Fibroblast of lung (primary cell): ENCODE results near the gene PLP1. TPM values are rescaled to one million over a fixed set of nuclear protein-coding genes. Genes with fewer than 3 reads are reported as not detected.

Experiments
- DNase-seq, 2 donors: peaks; one replicate each; pipeline versions ENCODE4 v3.0.0 to v3.0.0-alpha.2; 2010; ENCODE audit warnings: low read depth in 2 of 2
- H2AFZ ChIP-seq: 2 replicates; pipeline ENCODE4 v1.5.1; 2012; ENCODE audit warnings: low read length, control low read depth, inconsistent platforms
- H3K27ac ChIP-seq: 2 replicates; pipeline ENCODE4 v1.5.1; 2011; ENCODE audit warnings: low read length, control low read depth; ENCODE audit not compliant: insufficient read depth
- H3K27me3 ChIP-seq: 2 replicates; pipeline ENCODE4 v1.5.1; 2011; ENCODE audit warnings: mild to moderate bottlenecking, low read length; ENCODE audit not compliant: control insufficient read depth, insufficient read depth
- H3K36me3 ChIP-seq: 2 replicates; pipeline ENCODE4 v1.5.1; 2011; ENCODE audit warnings: low read length; ENCODE audit not compliant: control insufficient read depth, insufficient read depth
- H3K4me1 ChIP-seq: 2 replicates; pipeline ENCODE4 v1.5.1; 2011; ENCODE audit warnings: low read length; ENCODE audit not compliant: control insufficient read depth, insufficient read depth; ENCODE audit errors: extremely low read depth
- H3K4me2 ChIP-seq: 2 replicates; pipeline ENCODE4 v1.5.1; 2011; ENCODE audit warnings: low read length, control low read depth; ENCODE audit not compliant: insufficient read depth; ENCODE audit errors: extremely low read depth
- H3K4me3 ChIP-seq, 4 experiments: fragments of 200-600 bp in 1 of 4; sonication (generic) in 1 of 4; replicated peaks in 1 of 4; 2 replicates each; pipeline ENCODE4 v1.5.1; 2011 to 2016; ENCODE audit warnings: low read length in 4 of 4, low read depth in 3 of 4, mild to moderate bottlenecking in 3 of 4, control low read depth in 2 of 4, inconsistent platforms in 1 of 4, mixed read lengths in 1 of 4; ENCODE audit not compliant: insufficient read depth in 1 of 4; ENCODE audit errors: control extremely low read depth in 1 of 4
- H3K79me2 ChIP-seq: 2 replicates; pipeline ENCODE4 v1.5.1; 2012; ENCODE audit warnings: mild to moderate bottlenecking, low read length, inconsistent platforms; ENCODE audit not compliant: control insufficient read depth, insufficient read depth
- H3K9ac ChIP-seq: 2 replicates; pipeline ENCODE4 v1.5.1; 2011; ENCODE audit warnings: mild to moderate bottlenecking, low read length, control low read depth; ENCODE audit not compliant: insufficient read depth
- H3K9me3 ChIP-seq: 2 replicates; pipeline ENCODE4 v1.5.1; 2012; ENCODE audit warnings: low read depth, low read length; ENCODE audit not compliant: control insufficient read depth, insufficient read depth
- H4K20me1 ChIP-seq: 2 replicates; pipeline ENCODE4 v1.5.1; 2011; ENCODE audit warnings: low read length; ENCODE audit not compliant: control insufficient read depth, insufficient read depth; ENCODE audit errors: extremely low read depth
- CTCF ChIP-seq, 2 donors: IDR thresholded peaks in 1 of 2; conservative IDR thresholded peaks in 1 of 2; 1 replicate in 1 of 2; 2 replicates in 1 of 2; pipeline ENCODE4 v1.5.1; 2011 to 2012; ENCODE audit warnings: low read length in 2 of 2, control low read depth in 1 of 2, inconsistent platforms in 1 of 2, low read depth in 1 of 2, mild to moderate bottlenecking in 1 of 2
- EZH2 ChIP-seq: IDR thresholded peaks from 2 replicates; pipeline ENCODE4 v1.5.1; 2012; ENCODE audit warnings: low read length, control low read depth, mild to moderate bottlenecking; ENCODE audit errors: missing control alignments
- polyA plus RNA-seq, 2 donors: library from polyadenylated mRNA; depleted of rRNA in 1 of 2; stranded (reverse) in 1 of 2; unstranded in 1 of 2; fragments of >200 nt; gene quantifications; 2 replicates each; pipeline ENCODE4 v1.2.1, GENCODE V29; 2011 to 2012; ENCODE audit warnings: missing spikeins in 1 of 2
- total RNA-seq: library from RNA; depleted of rRNA; stranded (reverse); fragments of >200 nt; gene quantifications from 2 replicates; pipeline ENCODE4 v1.2.1, GENCODE V29; 2014

Gene PLP1
- total and polyA plus RNA-seq, 2 donors (not counting 1 experiment from before 2014, with no cell fraction given), result 0.17 TPM

- peaks cover 5% of the 10 kb centered on the region for H3K27me3 ChIP-seq
- no peaks in the 10 kb centered on the region for H3K4me1 ChIP-seq
- TF ChIP-seq CTCF (conservative IDR thresholded peaks at IDR 0.05 in 1 of 2, IDR thresholded peaks at IDR 0.05 in 1 of 2; ENCODE audit: low read depth in 1 of 2, low read length in 2 of 2) (no peak), EZH2 (no peak)
- no peak overlapping the region for H3K4me3 ChIP-seq
- no peaks in the 10 kb centered on the region for H4K20me1 ChIP-seq
- no peak overlapping the region for H3K4me2 ChIP-seq
- H3K79me2 ChIP-seq, result no peaks in the 10 kb centered on the region
- no peak overlapping the region for H2AFZ ChIP-seq
- H3K27ac ChIP-seq, result no peak overlapping the region
- no peaks in the 10 kb centered on the region for H3K9me3 ChIP-seq
- no peaks in the 10 kb centered on the region for H3K36me3 ChIP-seq
- H3K9ac ChIP-seq, result no peak overlapping the region
- no peak for DNase-seq
Observed at GRCh38 chrX:103773445-103773844, 3.2 kb upstream of the PLP1 start.

- Histone ChIP-seq H3K9ac (no peak overlapping the region), H3K4me3 (no peak overlapping the region), H3K36me3 (no peaks in the 10 kb centered on the region), H3K4me1 (no peaks in the 10 kb centered on the region), H3K4me2 (no peak overlapping the region), H4K20me1 (no peaks in the 10 kb centered on the region), H3K27ac (no peak overlapping the region), H3K79me2 (no peaks in the 10 kb centered on the region), H3K27me3 (peaks cover 9% of the 10 kb centered on the region), H3K9me3 (no peaks in the 10 kb centered on the region), H2AFZ (no peak overlapping the region)
- DNase-seq, result peak; percentile 25 to 74
- TF ChIP-seq EZH2 (no peak), CTCF (conservative IDR thresholded peaks at IDR 0.05 in 1 of 2, IDR thresholded peaks at IDR 0.05 in 1 of 2; ENCODE audit: low read depth in 1 of 2, low read length in 2 of 2) (peak; percentile 41 to 59)
Observed at GRCh38 chrX:103774070-103774642, 2.5 kb upstream of the PLP1 start.

- DNase-seq, result peak in 1 of 2 donors; percentile 33
- Histone ChIP-seq H3K36me3 (no peaks in the 10 kb centered on the region), H3K79me2 (no peaks in the 10 kb centered on the region), H4K20me1 (no peaks in the 10 kb centered on the region), H3K27ac (no peak overlapping the region), H3K27me3 (peaks cover 11% of the 10 kb centered on the region), H3K4me2 (no peak overlapping the region), H2AFZ (no peak overlapping the region), H3K9ac (no peak overlapping the region), H3K9me3 (no peaks in the 10 kb centered on the region), H3K4me3 (no peak overlapping the region), H3K4me1 (no peaks in the 10 kb centered on the region)
- no peak for TF ChIP-seq CTCF (conservative IDR thresholded peaks at IDR 0.05 in 1 of 2, IDR thresholded peaks at IDR 0.05 in 1 of 2; ENCODE audit: low read depth in 1 of 2, low read length in 2 of 2)
- no peak for TF ChIP-seq EZH2
Observed at GRCh38 chrX:103779141-103779789, 2.6 kb downstream of the PLP1 start.
